Liver (tissue), 9 donors: ENCODE data around the gene ATE1. TPM values are rescaled to one million over a fixed set of nuclear protein-coding genes. Genes with fewer than 3 reads are reported as not detected.

Source experiments
- DNase-seq: peaks from one replicate; pipeline ENCODE4 v3.0.0-alpha.2; 2017; ENCODE audit warnings: low spot score
- H3K27ac ChIP-seq, 2 donors: one replicate each; pipeline ENCODE4 v1.7.0; 2013; ENCODE audit warnings: inconsistent platforms in 2 of 2, low read length in 2 of 2, control low read depth in 1 of 2, low read depth in 1 of 2, mild to moderate bottlenecking in 1 of 2
- H3K27me3 ChIP-seq, 4 donors: one replicate each; pipeline versions ENCODE4 v1.6.1 to v1.7.0; 2013; ENCODE audit warnings: low read length in 3 of 4, inconsistent platforms in 1 of 4, mild to moderate bottlenecking in 1 of 4, moderate library complexity in 1 of 4; ENCODE audit not compliant: control insufficient read depth in 4 of 4, insufficient read depth in 4 of 4
- H3K36me3 ChIP-seq, 4 donors: one replicate each; pipeline versions ENCODE4 v1.6.1 to v1.7.0; 2013; ENCODE audit warnings: low read length in 3 of 4, mild to moderate bottlenecking in 3 of 4, low read depth in 1 of 4, moderate library complexity in 1 of 4; ENCODE audit not compliant: control insufficient read depth in 4 of 4, insufficient read depth in 3 of 4
- H3K4me1 ChIP-seq, 4 donors: one replicate each; pipeline versions ENCODE4 v1.6.1 to v1.7.0; 2013; ENCODE audit warnings: low read length in 3 of 4, mild to moderate bottlenecking in 3 of 4, moderate library complexity in 1 of 4; ENCODE audit not compliant: control insufficient read depth in 4 of 4, insufficient read depth in 4 of 4
- H3K4me3 ChIP-seq, 3 donors: one replicate each; pipeline versions ENCODE4 v1.6.1 to v1.7.0; 2013; ENCODE audit warnings: low read length in 3 of 3, control low read depth in 1 of 3, low read depth in 1 of 3, mild to moderate bottlenecking in 1 of 3
- H3K9ac ChIP-seq, 2 donors: one replicate each; pipeline ENCODE4 v1.7.0; 2013; ENCODE audit warnings: low read length in 2 of 2, mild to moderate bottlenecking in 2 of 2, moderate library complexity in 2 of 2, control low read depth in 1 of 2, low read depth in 1 of 2
- H3K9me3 ChIP-seq, 4 donors: one replicate each; pipeline versions ENCODE4 v1.6.1 to v1.7.0; 2013; ENCODE audit warnings: low read length in 3 of 4; ENCODE audit not compliant: control insufficient read depth in 4 of 4
- EGR1 ChIP-seq, 2 donors: IDR thresholded peaks; 2 replicates each; pipeline ENCODE4 v1.6.1; 2016 to 2018; ENCODE audit warnings: antibody characterized with exemption in 2 of 2, low read depth in 2 of 2
- FOXA1 ChIP-seq: IDR thresholded peaks from 2 replicates; pipeline ENCODE4 v1.6.1; 2016; ENCODE audit warnings: antibody characterized with exemption
- FOXA2 ChIP-seq: IDR thresholded peaks from 2 replicates; pipeline ENCODE4 v1.6.1; 2016; ENCODE audit warnings: antibody characterized with exemption
- GABPA ChIP-seq, 2 donors: IDR thresholded peaks in 1 of 2; conservative IDR thresholded peaks in 1 of 2; 2 replicates each; pipeline ENCODE4 v1.6.1; 2016; ENCODE audit warnings: antibody characterized with exemption in 2 of 2, mild to moderate bottlenecking in 1 of 2, moderate library complexity in 1 of 2
- HNF4A ChIP-seq, 2 donors: conservative IDR thresholded peaks; 2 replicates each; pipeline ENCODE4 v1.6.1; 2016; ENCODE audit warnings: antibody characterized with exemption in 2 of 2, mild to moderate bottlenecking in 2 of 2
- HNF4G ChIP-seq: IDR thresholded peaks from 2 replicates; pipeline ENCODE4 v1.6.1; 2016; ENCODE audit warnings: antibody characterized with exemption
- JUND ChIP-seq, 2 donors: IDR thresholded peaks; 2 replicates each; pipeline ENCODE4 v1.6.1; 2016; ENCODE audit warnings: antibody characterized with exemption in 2 of 2
- NR2F2 ChIP-seq: IDR thresholded peaks from 2 replicates; pipeline ENCODE4 v1.6.1; 2016; ENCODE audit warnings: antibody characterized with exemption
- RAD21 ChIP-seq, 2 donors: IDR thresholded peaks; 2 replicates each; pipeline ENCODE4 v1.6.1; 2016; ENCODE audit warnings: antibody characterized with exemption in 2 of 2, mild to moderate bottlenecking in 2 of 2
- RXRA ChIP-seq, 2 donors: IDR thresholded peaks; 2 replicates each; pipeline ENCODE4 v1.6.1; 2017 to 2018; ENCODE audit warnings: antibody characterized with exemption in 2 of 2, mild to moderate bottlenecking in 1 of 2
- SP1 ChIP-seq: IDR thresholded peaks from 2 replicates; pipeline ENCODE4 v1.6.1; 2018; ENCODE audit warnings: antibody characterized with exemption, mild to moderate bottlenecking
- TAF1 ChIP-seq: conservative IDR thresholded peaks from 2 replicates; pipeline ENCODE4 v1.6.1; 2016; ENCODE audit warnings: antibody characterized with exemption, mild to moderate bottlenecking
- YY1 ChIP-seq: IDR thresholded peaks from 2 replicates; pipeline ENCODE4 v1.6.1; 2016; ENCODE audit warnings: antibody characterized with exemption, mild to moderate bottlenecking
- whole genome bisulfite sequencing: extraction: QIAGEN DNeasy Blood & Tissue Kit; methylation state at CpG from one replicate; pipeline ENCODE4 v1.1.7; 2013; 5-methylcytosine and 5-hydroxymethylcytosine counted together
- polyA plus RNA-seq, 2 donors: library from polyadenylated mRNA; stranded (reverse) in 1 of 2; unstranded in 1 of 2; fragments of 200-250 nt in 1 of 2; fragments of >200 nt in 1 of 2; fragmentation: Nextera tagmentation in 1 of 2; extraction: Ambion mirVana in 1 of 2; gene quantifications; one replicate each; pipeline versions ENCODE4 v1.2.1 to v1.2.3, GENCODE V29; 2013 to 2015
- total RNA-seq, 2 donors: library from RNA; depleted of rRNA; stranded (reverse); fragments of >200 nt; gene quantifications; one replicate each; pipeline ENCODE4 v1.2.3, GENCODE V29; 2014
- TF ChIP-seq, protein P1 (sequence below): IDR thresholded peaks from 2 replicates; pipeline ENCODE4 v1.6.1; 2016; ENCODE audit warnings: antibody characterized with exemption
- TF ChIP-seq, protein P2 (sequence below): IDR thresholded peaks from 2 replicates; pipeline ENCODE4 v1.6.1; 2016; ENCODE audit warnings: antibody characterized with exemption
- TF ChIP-seq, protein P3 (sequence below): IDR thresholded peaks from 2 replicates; pipeline ENCODE4 v1.6.1; 2016; ENCODE audit warnings: antibody characterized with exemption
- TF ChIP-seq, protein P4 (sequence below): fragments of 150-350 bp; IDR thresholded peaks from 2 replicates; pipeline ENCODE4 v1.5.1; 2017; ENCODE audit warnings: improper control_type of control experiment, low read depth, low read length; ENCODE audit not compliant: missing input control
- TF ChIP-seq, protein P5 (sequence below): IDR thresholded peaks from 2 replicates; pipeline ENCODE4 v1.6.1; 2016; ENCODE audit warnings: antibody characterized with exemption, mild to moderate bottlenecking
- donor health status: healthy.
- donor health status: healthy.
- donor health status: healthy.
- donor health status: healthy.
- donor health status: healthy.

The ATE1 gene
- total and polyA plus RNA-seq, 4 donors: 7.9 to 34.9 (median 13.5) TPM

DNA sequence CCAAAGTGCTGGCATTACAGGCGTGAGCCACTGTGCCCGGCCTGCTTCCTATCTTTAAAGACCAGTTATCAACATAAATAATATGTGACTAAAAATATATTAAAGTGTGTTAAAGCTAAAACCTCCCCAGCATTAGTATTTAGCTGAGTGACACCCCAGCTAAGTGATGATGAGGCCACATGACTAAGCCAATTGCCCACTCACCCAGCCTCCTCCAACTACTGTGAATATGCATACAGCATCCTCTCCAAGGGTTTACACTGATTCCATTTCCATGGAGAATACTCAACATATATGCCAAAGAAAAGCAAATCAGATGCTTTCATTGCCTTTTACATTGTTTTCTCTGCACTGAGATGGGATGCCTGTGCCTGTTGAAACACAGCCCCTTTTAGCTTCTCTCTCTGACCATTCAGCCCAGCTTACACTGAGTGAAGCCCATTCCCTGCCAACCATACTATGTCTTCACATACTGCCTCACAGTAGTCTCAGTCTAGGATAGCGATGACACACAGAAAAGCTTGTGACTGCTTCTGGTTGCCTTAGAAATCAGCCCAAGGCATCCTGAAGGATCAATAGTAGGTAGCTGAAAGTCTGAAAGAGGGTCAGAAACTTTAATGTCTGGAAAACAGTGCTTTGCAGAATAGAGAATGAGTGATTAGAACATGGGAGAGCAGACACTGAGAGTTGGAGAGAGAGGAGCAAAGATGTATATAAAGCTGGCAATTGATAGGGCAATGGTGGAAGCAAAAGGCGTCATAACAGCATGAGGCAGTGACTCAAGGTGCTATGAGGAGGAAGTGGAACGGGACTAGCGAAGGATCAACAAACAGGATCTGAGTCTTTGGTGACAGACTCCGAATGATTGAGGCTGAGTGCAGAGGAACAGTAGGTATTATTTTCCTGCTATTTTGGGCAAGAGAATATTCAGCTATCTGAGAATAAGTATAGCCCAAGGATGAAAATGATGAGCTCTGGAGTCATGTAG is 19.8 kb upstream of the ATE1 start:
- Histone ChIP-seq H3K27ac (no peak overlapping the region), H3K4me1 (no peaks in the 10 kb centered on the region), H3K27me3 (no peaks in the 10 kb centered on the region), H3K36me3 (no peaks in the 10 kb centered on the region), H3K4me3 (no peak overlapping the region), H3K9me3 (no peaks in the 10 kb centered on the region), H3K9ac (no peak overlapping the region)
- TF ChIP-seq FOXA1 (no peak), NR2F2 (no peak), YY1 (no peak), HNF4A (conservative IDR thresholded peaks at IDR 0.05) (no peak), GABPA (IDR thresholded peaks at IDR 0.05 in 1 of 2, conservative IDR thresholded peaks at IDR 0.05 in 1 of 2) (no peak), HNF4G (no peak), SP1 (no peak), FOXA2 (no peak), EGR1 (IDR thresholded peaks at IDR 0.05; ENCODE audit: low read depth in 2 of 2) (no peak), TAF1 (no peak), JUND (IDR thresholded peaks at IDR 0.05) (no peak), RXRA (IDR thresholded peaks at IDR 0.05) (no peak), RAD21 (IDR thresholded peaks at IDR 0.05) (no peak)
- TF ChIP-seq, protein P1, sequence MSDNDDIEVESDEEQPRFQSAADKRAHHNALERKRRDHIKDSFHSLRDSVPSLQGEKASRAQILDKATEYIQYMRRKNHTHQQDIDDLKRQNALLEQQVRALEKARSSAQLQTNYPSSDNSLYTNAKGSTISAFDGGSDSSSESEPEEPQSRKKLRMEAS: no peak
- TF ChIP-seq, protein P2, sequence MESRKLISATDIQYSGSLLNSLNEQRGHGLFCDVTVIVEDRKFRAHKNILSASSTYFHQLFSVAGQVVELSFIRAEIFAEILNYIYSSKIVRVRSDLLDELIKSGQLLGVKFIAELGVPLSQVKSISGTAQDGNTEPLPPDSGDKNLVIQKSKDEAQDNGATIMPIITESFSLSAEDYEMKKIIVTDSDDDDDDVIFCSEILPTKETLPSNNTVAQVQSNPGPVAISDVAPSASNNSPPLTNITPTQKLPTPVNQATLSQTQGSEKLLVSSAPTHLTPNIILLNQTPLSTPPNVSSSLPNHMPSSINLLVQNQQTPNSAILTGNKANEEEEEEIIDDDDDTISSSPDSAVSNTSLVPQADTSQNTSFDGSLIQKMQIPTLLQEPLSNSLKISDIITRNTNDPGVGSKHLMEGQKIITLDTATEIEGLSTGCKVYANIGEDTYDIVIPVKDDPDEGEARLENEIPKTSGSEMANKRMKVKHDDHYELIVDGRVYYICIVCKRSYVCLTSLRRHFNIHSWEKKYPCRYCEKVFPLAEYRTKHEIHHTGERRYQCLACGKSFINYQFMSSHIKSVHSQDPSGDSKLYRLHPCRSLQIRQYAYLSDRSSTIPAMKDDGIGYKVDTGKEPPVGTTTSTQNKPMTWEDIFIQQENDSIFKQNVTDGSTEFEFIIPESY: no peak
- TF ChIP-seq, protein P3, sequence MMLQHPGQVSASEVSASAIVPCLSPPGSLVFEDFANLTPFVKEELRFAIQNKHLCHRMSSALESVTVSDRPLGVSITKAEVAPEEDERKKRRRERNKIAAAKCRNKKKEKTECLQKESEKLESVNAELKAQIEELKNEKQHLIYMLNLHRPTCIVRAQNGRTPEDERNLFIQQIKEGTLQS: no peak
- TF ChIP-seq, protein P4, sequence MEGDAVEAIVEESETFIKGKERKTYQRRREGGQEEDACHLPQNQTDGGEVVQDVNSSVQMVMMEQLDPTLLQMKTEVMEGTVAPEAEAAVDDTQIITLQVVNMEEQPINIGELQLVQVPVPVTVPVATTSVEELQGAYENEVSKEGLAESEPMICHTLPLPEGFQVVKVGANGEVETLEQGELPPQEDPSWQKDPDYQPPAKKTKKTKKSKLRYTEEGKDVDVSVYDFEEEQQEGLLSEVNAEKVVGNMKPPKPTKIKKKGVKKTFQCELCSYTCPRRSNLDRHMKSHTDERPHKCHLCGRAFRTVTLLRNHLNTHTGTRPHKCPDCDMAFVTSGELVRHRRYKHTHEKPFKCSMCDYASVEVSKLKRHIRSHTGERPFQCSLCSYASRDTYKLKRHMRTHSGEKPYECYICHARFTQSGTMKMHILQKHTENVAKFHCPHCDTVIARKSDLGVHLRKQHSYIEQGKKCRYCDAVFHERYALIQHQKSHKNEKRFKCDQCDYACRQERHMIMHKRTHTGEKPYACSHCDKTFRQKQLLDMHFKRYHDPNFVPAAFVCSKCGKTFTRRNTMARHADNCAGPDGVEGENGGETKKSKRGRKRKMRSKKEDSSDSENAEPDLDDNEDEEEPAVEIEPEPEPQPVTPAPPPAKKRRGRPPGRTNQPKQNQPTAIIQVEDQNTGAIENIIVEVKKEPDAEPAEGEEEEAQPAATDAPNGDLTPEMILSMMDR: no peak
- TF ChIP-seq, protein P5, sequence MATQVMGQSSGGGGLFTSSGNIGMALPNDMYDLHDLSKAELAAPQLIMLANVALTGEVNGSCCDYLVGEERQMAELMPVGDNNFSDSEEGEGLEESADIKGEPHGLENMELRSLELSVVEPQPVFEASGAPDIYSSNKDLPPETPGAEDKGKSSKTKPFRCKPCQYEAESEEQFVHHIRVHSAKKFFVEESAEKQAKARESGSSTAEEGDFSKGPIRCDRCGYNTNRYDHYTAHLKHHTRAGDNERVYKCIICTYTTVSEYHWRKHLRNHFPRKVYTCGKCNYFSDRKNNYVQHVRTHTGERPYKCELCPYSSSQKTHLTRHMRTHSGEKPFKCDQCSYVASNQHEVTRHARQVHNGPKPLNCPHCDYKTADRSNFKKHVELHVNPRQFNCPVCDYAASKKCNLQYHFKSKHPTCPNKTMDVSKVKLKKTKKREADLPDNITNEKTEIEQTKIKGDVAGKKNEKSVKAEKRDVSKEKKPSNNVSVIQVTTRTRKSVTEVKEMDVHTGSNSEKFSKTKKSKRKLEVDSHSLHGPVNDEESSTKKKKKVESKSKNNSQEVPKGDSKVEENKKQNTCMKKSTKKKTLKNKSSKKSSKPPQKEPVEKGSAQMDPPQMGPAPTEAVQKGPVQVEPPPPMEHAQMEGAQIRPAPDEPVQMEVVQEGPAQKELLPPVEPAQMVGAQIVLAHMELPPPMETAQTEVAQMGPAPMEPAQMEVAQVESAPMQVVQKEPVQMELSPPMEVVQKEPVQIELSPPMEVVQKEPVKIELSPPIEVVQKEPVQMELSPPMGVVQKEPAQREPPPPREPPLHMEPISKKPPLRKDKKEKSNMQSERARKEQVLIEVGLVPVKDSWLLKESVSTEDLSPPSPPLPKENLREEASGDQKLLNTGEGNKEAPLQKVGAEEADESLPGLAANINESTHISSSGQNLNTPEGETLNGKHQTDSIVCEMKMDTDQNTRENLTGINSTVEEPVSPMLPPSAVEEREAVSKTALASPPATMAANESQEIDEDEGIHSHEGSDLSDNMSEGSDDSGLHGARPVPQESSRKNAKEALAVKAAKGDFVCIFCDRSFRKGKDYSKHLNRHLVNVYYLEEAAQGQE: no peak
- no peak for DNase-seq
- WGBS: 92% methylated on average over 7 of the region's 7 CpGs
